ENCODE measurements around the gene UGT2B10.
"Not testable (repeated sequence)": the region's sequence is repeated elsewhere in the genome, so short reads cannot be mapped to it uniquely, and the experiment has no call there.

The UGT2B10 gene

DNA sequence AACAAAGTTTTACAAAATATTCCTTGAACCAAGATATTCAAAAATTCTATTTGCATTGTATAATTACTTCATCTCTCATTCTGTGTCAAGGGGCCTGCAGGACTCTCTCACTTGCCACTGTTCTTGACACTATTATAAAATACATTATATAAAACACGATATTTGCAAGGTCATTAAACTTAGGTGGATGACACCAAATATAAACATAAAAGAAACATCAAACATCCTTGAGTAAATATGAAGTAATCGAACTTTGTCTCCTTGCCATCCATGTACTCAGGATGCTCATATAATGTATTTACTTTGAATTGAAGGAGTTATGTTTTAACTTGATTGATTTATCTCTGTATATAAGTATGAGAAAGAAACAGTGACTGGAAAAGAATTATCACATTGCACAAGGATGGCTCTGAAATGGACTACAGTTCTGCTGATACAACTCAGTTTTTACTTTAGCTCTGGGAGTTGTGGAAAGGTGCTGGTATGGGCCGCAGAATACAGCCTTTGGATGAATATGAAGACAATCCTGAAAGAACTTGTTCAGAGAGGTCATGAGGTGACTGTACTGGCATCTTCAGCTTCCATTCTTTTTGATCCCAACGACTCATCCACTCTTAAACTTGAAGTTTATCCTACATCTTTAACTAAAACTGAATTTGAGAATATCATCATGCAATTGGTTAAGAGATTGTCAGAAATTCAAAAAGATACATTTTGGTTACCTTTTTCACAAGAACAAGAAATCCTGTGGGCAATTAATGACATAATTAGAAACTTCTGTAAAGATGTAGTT lies at the start of gene UGT2B10:
UGT2B10 (plus strand) TSS at position 378 of the 793 bp plus-strand sequence; CDS start at position 404, 26 bp downstream.
- not testable (repeated sequence) for DNase-seq (ENCODE audit: low spot score)
- FAIRE-seq, result peak; percentile 35

DNA sequence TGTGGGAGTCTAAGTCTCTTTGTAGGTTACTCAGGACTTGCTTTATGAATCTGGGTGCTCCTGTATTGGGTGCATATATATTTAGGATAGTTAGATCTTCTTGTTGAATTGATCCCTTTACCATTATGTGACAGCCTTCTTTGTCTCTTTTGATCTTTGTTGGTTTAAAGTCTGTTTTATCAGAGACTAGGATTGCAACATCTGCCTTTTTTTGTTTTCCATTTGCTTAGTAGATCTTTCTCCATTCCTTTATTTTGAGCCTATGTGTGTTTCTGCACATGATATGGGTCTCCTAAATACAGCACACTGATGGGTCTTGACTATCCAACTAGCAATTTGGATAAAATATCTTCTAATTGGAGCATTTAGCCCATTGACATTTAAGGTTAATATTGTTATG lies 44.0 kb upstream of the UGT2B10 start:
- not testable (repeated sequence) for FAIRE-seq; DNase-seq (ENCODE audit: low spot score)

DNA sequence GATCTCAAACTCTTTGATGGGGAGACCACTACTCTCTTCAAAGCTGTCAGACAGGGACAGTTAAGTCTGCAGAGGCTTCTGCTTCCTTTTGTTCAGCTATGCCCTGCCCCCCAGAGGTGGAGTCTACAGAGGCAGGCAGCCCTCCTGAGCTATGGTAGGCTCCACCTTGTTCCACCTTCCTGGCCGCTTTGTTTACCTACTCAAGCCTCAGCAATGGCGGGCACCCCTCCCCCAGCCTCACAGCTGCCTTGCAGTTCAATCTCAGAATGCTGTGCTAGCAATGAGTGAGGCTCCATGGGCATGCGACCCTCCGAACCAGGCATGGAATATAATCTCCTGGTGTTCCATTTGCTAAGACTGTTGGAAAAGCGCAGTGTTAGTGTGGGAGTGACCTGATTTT lies 42.1 kb upstream of the UGT2B10 start:
- no peak for FAIRE-seq

GRCh38 chr4:68780232-68780631 lies 35.6 kb upstream of the UGT2B10 start:
- DNase-seq (ENCODE audit: low spot score), result no peak
- peak; percentile 88 for FAIRE-seq

More for the DNA sequence above, 42.1 kb upstream of the UGT2B10 start:
- no peak for DNase-seq (ENCODE audit: low spot score)

- DNase-seq (ENCODE audit: low spot score), result no peak
- FAIRE-seq, result no peak
These were observed 18.7 kb upstream of the UGT2B10 start for GRCh38 chr4:68797048-68797447.

DNA sequence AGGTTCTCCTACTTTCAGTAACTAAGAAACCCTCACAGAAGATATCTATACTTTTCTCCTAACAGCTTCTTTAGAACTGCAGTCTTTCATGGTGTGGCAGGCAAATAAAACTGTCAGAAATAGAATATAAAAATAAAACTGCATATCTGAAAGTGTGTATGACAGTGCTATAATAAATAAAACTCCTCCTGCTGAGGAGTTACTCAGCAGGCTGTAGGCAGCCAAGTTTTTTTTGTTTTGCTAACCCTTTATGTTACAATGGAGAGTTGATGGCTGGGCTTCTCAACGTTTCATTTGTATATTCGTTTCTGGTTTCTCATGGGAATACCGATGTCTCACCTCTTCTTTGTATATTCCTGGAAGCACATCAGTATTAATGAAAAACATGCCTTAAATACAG lies 18.2 kb upstream of the UGT2B10 start:
- no peak for FAIRE-seq
- no peak for DNase-seq (ENCODE audit: low spot score)

DNA sequence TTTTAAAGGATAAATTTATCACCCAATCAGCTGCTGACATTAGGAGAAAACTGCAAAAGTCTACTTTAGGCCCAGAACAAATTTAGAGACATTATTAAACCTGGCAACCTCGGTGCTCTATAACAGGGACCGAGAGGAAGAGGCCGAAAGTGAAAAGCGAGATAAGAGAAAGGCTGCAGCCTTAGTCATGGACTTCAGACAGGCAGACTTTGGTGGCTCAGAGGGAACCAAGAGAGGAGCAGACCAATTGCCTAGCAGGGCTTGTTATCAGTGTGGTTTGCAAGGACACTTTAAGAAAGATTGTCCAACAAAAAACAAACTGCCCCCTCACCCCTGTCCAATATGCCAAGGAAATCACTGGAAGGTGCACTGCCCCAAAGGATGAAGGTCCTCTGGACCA lies 12.8 kb upstream of the UGT2B10 start:
- FAIRE-seq, result no peak
- DNase-seq (ENCODE audit: low spot score), result no peak

DNA sequence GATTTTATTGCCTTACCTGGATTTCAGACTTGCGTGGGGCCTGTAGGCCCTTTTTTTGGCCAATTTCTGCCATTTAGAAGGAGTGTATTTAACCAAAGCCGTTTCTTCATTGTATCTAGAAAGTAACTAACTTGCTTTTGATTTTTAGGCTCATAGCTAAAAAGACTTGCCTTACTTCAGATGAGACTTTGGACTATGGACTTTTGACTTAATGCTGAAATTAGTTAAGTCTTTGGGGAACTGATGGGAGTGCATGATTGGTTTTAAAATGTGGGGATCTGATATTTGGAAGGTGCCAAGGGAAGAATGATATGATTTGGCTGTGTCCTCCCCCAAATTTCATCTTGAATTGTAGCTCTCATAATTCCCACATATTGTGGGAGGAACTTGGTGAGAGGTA lies 7.7 kb upstream of the UGT2B10 start:
- no peak for DNase-seq (ENCODE audit: low spot score)
- FAIRE-seq, result no peak

- FAIRE-seq (no peak), DNase-seq (ENCODE audit: low spot score) (no peak)
These were observed 4.9 kb upstream of the UGT2B10 start for GRCh38 chr4:68810919-68811318.

DNA sequence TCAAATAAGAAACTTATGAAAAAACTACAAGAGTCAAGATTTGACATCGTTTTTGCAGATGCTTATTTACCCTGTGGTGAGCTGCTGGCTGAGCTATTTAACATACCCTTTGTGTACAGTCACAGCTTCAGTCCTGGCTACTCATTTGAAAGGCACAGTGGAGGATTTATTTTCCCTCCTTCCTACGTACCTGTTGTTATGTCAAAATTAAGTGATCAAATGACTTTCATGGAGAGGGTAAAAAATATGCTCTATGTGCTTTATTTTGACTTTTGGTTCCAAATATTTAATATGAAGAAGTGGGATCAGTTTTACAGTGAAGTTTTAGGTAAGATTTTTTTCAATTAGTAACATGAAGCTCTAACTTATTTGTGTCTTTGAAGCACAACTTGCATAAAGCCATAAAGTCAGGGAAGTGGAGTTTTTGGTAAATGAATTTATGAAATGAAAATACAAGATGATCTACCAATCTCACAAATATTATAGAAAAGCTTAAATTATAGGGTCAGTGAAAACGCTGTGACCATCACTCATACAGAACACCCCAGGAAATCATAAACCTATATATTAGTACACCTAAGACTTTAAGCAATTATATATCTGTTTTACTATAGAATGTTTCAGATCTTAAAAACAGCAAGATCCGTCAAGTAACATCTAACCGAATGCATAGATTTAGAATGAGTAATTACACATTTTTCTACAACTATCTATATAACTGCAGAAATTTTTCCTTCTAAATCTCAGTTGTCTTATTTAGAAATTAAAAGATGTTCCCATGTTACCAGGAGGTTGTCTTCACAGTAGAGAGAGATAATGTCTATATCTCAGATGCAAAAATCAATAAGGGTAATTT lies 844 bp downstream of the UGT2B10 start:
- not testable (repeated sequence) for FAIRE-seq; DNase-seq (ENCODE audit: low spot score)

DNA sequence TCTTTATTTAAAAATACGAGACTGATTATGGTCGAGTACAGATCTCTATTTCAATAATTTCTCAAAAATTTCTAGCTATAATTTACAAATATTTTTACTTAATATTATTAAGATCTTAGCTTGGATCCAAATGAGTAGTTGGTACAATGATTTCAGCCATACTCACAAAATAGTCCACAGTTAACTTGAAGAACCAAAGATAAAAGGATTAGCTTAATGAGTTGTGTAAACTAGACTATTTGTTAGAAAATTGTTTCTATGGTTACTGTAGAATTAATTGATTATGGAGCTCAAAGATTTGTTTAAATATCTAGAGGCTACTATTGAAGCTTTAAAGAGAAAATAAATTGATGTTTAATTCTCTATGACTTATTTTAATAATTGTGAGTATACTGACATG lies 1.6 kb downstream of the UGT2B10 start:
- DNase-seq (ENCODE audit: low spot score) (no peak), FAIRE-seq (no peak)

DNA sequence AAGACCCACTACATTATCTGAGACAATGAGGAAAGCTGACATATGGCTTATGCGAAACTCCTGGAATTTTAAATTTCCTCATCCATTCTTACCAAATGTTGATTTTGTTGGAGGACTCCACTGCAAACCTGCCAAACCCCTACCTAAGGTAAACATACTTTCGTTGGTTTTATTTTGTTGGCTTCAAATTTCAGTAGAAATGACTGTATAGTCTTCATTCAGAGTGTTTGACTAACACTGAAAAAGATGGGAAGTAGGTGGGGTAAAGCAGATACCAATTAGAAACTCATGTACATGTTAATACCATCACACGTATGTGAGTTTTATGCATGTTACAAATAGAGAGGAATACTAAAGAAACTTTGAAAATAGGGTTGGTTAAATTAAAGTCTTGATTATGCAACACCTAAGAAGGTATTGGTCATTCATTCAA lies 2.3 kb downstream of the UGT2B10 start:
- DNase-seq (ENCODE audit: low spot score); FAIRE-seq: not testable (repeated sequence)

- DNase-seq (ENCODE audit: low spot score) (no peak), FAIRE-seq (no peak)
These were observed 15.8 kb downstream of the UGT2B10 start for GRCh38 chr4:68831642-68832041.

DNA sequence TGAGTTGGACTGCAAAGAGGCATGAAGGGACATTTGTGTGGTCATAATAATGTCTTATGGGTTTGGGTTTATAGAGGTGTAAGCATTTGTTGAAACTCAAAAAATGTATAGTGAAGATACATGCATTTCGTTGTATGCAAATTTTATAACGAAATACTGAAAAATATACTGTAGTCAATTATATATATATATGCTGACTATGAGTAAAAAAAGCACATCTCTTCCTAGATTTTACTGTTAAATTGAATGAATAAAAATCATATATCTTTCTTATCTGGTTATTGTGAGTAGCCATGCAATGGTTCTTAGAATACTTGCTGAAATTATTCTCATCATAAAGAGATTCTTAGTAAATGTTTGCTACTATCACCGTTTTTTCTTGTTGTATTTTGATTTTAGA lies 34.5 kb downstream of the UGT2B10 start:
- FAIRE-seq, result no peak
- no peak for DNase-seq (ENCODE audit: low spot score)

DNA sequence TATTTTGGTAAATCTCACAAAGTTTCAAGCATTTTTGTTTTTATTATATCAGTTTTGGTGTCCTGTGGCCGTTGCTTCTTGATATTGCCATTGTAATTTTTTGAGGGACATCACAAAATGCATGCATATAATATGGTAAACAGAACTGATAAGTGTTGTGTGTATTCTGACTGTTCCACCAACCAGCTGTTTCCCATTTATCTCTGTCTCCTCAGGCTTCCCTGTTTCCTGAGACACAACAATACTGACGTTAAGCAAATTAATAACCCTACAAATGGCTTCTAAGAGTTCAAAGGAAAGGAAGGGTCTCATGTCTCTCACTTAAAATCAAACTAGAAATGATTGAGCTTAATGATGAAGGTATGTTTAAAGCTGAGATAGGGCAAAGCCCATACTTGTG lies 40.0 kb downstream of the UGT2B10 start:
- FAIRE-seq (no peak), DNase-seq (ENCODE audit: low spot score) (no peak)

- DNase-seq (ENCODE audit: low spot score) (no peak), FAIRE-seq (no peak)
These were observed 42.2 kb downstream of the UGT2B10 start for GRCh38 chr4:68858039-68858438.

- FAIRE-seq, result no peak
These were observed 43.9 kb downstream of the UGT2B10 start for GRCh38 chr4:68859655-68860054.

GRCh38 chr4:68861057-68861456 lies 45.3 kb downstream of the UGT2B10 start:
- DNase-seq (ENCODE audit: low spot score) (no peak), FAIRE-seq (no peak)

More at GRCh38 chr4:68859655-68860054, 43.9 kb downstream of the UGT2B10 start:
- DNase-seq (ENCODE audit: low spot score), result no peak

DNA sequence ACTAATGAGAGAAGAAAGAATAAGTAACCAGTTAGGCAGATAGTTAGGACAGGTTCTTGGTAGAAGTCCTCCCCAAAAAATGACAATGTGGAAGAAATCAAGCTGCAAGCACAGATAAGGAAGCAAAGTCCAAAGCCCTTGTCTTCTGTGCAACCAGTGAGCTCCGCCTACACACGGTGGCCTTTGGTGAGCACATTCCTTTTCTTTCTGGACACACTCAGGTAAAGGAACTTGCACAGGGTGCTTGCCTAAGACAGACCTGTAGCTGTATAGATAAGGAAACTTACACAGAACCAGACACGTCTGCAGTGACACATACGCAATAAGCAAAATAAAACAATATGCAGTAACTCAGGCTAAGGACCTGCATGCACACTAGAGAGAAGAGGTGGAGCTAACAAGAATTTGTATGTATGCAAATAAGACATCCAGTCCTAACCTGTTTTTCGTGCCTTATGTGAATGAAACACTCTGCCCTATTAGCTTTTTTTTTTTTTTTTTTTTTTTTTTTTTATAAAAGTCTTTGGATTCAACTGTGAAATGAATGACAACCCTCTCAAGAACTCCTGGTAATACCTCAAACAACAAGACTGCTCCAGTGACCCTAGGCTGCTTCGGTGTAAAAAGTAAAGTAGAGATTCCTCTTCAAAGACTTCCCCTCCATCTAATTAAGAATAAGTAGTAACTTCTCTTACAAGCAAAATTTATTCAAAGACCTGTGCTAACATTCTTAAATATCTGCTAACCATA lies 48.8 kb downstream of the UGT2B10 start:
- no peak for DNase-seq (ENCODE audit: low spot score)

GRCh38 chr4:68865188-68865638 lies 49.4 kb downstream of the UGT2B10 start:
- FAIRE-seq, result no peak

More for the DNA sequence above, 48.8 kb downstream of the UGT2B10 start:
- no peak for FAIRE-seq

DNA sequence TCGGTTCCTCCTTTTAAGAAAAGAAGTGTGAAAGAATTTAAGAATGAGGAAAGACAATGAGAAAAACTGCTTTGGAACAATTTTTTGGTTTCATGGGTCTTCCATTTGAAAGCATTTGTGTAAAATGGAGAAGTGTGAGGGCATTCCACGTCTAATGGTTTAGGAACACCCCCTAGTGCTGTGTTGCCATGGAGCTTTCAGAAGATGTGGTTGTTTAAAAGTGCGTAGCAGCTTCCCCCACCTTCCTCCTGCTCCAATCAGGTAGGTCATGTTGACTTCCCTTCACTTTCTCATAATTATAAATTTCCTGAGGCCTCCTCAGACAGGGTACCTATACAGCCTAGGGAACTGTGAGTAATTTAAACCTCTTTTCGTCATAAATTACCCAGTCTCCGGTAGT lies 50.0 kb downstream of the UGT2B10 start:
- FAIRE-seq (no peak), DNase-seq (ENCODE audit: low spot score) (no peak)

More at GRCh38 chr4:68865188-68865638, 49.4 kb downstream of the UGT2B10 start:
- no peak for DNase-seq (ENCODE audit: low spot score)

All from RCC 7860 (cell line).